Measurements from ENCODE around the gene PGAM2. TPM values are rescaled to one million over a fixed set of nuclear protein-coding genes. Genes with fewer than 3 reads are reported as not detected.
A peak's percentile ranks its signal among the peaks of the same experiment; 100 is the strongest.

PGAM2 gene
- total RNA-seq, 1 experiment from 2014 or later = 2.4 TPM

- peak overlapping the region; percentile 86 for H3K4me3 Mint-ChIP-seq
- peaks cover 22% of the 10 kb centered on the region for H3K36me3 Mint-ChIP-seq
- ChIA-PET CTCF (interaction anchor here (0.7 to 1.3 kb wide), 4 partner anchors 9 to 280 kb away, joined by 3 to 7 read pairs (median 3); no protein-coding TSS in a partner anchor), POLR2A (interaction anchor here (0.8 kb wide), 1 partner anchor 17 kb away, joined by 3 read pairs; no protein-coding TSS in a partner anchor)
- H3K27ac Mint-ChIP-seq = no peak overlapping the region
- H3K4me1 Mint-ChIP-seq = peaks cover 17% of the 10 kb centered on the region; the same call in 1 of the 2 replicates
- DNase-seq (ENCODE audit: low spot score) (no peak), ATAC-seq (no peak)
- H3K9me3 Mint-ChIP-seq = no peaks in the 10 kb centered on the region
- TF ChIP-seq FOXK1 (CRISPR knock-in tag; IDR thresholded peaks at IDR 0.05) (no peak), CDX4 (CRISPR knock-in tag; IDR thresholded peaks at IDR 0.05; ENCODE audit: borderline replicate concordance) (no peak), MLX (CRISPR knock-in tag; IDR thresholded peaks at IDR 0.05) (no peak), SP1 (CRISPR knock-in tag; conservative IDR thresholded peaks at IDR 0.05) (no peak), NR2C2 (CRISPR knock-in tag; IDR thresholded peaks at IDR 0.05) (no peak), CREB1 (CRISPR knock-in tag; IDR thresholded peaks at IDR 0.05) (no peak)
- peaks cover 22% of the 10 kb centered on the region for H3K27me3 Mint-ChIP-seq (ENCODE audit: low read depth)
Observed at GRCh38 chr7:44081266-44081748, 15.9 kb upstream of the PGAM2 start.

- peaks cover 24% of the 10 kb centered on the region for H3K36me3 Mint-ChIP-seq
- peak overlapping the region; percentile 86 for H3K4me3 Mint-ChIP-seq
- peaks cover 16% of the 10 kb centered on the region; the same call in 1 of the 2 replicates for H3K4me1 Mint-ChIP-seq
- no peak for TF ChIP-seq ATF2 (CRISPR knock-in tag; IDR thresholded peaks at IDR 0.05; ENCODE audit: borderline replicate concordance, low read depth)
- no peak for TF ChIP-seq TEAD4 (CRISPR knock-in tag; IDR thresholded peaks at IDR 0.05)
- no peak for TF ChIP-seq USF1 (CRISPR knock-in tag; IDR thresholded peaks at IDR 0.05)
- no peak for TF ChIP-seq ZNF263 (CRISPR knock-in tag; IDR thresholded peaks at IDR 0.05; ENCODE audit: low read depth)
- TF ChIP-seq E2F4 (CRISPR knock-in tag; IDR thresholded peaks at IDR 0.05; ENCODE audit: borderline replicate concordance, low read depth) = no peak
- TF ChIP-seq TCF7 (CRISPR knock-in tag; IDR thresholded peaks at IDR 0.05; ENCODE audit: low read depth) = no peak
- TF ChIP-seq ZNF219 (CRISPR knock-in tag; IDR thresholded peaks at IDR 0.05; ENCODE audit: borderline replicate concordance) = no peak
- TF ChIP-seq FOXJ3 (CRISPR knock-in tag; IDR thresholded peaks at IDR 0.05; ENCODE audit: borderline replicate concordance) = no peak
- no peak for TF ChIP-seq EMX1 (CRISPR knock-in tag; IDR thresholded peaks at IDR 0.05)
- TF ChIP-seq STAT6 (CRISPR knock-in tag; conservative IDR thresholded peaks at IDR 0.05; ENCODE audit: low read depth) = no peak
- TF ChIP-seq ZNF532 (CRISPR knock-in tag; IDR thresholded peaks at IDR 0.05; ENCODE audit: borderline replicate concordance) = no peak
- TF ChIP-seq SMAD4 (CRISPR knock-in tag; IDR thresholded peaks at IDR 0.05) = no peak
- H3K27ac Mint-ChIP-seq = no peak overlapping the region
- H3K27me3 Mint-ChIP-seq (ENCODE audit: low read depth) = peaks cover 22% of the 10 kb centered on the region
- H3K9me3 Mint-ChIP-seq = no peaks in the 10 kb centered on the region
- ATAC-seq = no peak
- DNase-seq (ENCODE audit: low spot score) = no peak
- POLR2A ChIA-PET = interaction anchor here (0.5 to 0.8 kb wide), 2 partner anchors 17 to 1970 kb away, joined by 3 to 5 read pairs; no protein-coding TSS in a partner anchor
- CTCF ChIA-PET = interaction anchor here (0.7 to 1.3 kb wide), 3 partner anchors 8 to 280 kb away, joined by 3 to 7 read pairs (median 3); no protein-coding TSS in a partner anchor
Observed at GRCh38 chr7:44080686-44081265, 15.4 kb upstream of the PGAM2 start.

Data from WTC11 (cell line).